Islet of Langerhans (tissue), 1 donor: ENCODE results near the gene NLRP14.

Experiments used
- FAIRE-seq: peaks from one replicate; lab custom pipeline; 2011; peaks lifted over from hg19 to GRCh38; lab: Jason Lieb, UNC

Gene NLRP14

DNA sequence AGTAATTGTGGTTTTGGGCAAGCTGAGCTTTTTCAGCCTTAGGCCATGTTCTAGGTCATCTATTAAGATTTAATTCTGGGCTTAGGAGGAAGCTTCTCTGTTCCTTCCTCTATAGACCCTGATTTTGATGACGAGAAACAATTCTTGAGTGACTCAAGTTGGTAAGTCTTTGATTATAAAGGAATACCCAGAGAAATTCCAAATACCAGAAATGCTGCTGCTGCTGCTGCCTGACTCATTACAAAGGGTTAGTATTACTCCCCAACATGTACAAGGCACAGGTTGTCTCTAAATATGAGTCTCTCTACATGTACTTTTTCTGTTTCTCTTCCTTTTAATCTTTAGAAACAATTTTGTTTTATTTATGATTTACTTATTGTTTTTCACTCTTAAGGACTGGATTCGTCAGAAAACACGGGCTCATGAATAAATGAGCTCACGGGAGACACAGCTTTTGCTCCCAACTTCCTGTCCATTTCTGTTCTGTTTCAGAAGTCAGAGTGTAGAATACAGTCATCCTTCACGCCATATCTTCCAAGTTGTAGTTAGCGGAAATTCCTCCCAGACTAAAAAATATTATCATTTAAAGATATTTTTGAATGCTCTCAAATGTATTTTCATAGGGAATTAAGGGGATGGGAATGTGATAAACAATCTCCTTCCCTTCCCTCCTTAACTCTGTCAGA is 36.7 kb downstream of the NLRP14 start:
- FAIRE-seq, result no peak

GRCh38 chr11:7057641-7058040 is 37.4 kb downstream of the NLRP14 start:
- FAIRE-seq, result no peak

DNA sequence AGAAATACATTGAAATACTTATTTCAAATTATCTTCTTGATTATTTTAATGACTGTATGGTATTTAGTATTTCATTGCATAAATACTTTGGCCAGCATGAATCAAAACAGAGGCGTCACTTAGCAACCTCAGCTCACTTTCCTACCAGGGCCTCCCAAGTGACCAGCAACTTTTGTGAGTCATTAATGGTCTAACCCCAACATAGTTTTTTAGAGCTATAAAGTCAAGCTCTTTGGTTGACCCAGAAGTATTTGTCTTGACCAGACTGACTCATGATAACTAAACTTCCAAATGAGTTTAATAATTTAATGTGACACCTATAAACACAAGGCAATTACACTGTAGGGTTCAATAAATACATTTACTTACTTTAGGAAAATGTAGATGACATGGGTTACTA is 40.6 kb downstream of the NLRP14 start:
- FAIRE-seq, result no peak

DNA sequence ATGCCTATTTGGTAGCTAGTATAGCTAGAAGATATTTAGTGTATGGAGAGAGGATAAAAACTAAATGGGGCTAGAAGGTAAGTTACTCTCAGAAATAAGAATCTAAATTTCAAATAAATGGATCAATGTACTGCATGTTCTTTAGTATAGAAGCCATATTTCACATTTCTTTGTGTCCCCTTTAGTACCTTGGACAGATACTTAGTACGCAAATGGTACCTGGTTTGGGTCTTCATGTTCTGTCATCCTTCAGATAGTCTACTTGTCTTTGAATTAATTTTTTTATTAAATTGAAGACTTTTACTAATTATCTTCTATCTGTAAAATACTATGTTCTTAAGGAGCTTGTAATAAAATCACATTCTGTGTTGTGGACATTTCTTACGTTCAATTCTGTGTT is 42.3 kb downstream of the NLRP14 start:
- FAIRE-seq, result no peak

GRCh38 chr11:7072401-7073028 is 52.2 kb downstream of the NLRP14 start:
- FAIRE-seq, result no peak

GRCh38 chr11:7077101-7077500 is 56.8 kb downstream of the NLRP14 start:
- no peak for FAIRE-seq

DNA sequence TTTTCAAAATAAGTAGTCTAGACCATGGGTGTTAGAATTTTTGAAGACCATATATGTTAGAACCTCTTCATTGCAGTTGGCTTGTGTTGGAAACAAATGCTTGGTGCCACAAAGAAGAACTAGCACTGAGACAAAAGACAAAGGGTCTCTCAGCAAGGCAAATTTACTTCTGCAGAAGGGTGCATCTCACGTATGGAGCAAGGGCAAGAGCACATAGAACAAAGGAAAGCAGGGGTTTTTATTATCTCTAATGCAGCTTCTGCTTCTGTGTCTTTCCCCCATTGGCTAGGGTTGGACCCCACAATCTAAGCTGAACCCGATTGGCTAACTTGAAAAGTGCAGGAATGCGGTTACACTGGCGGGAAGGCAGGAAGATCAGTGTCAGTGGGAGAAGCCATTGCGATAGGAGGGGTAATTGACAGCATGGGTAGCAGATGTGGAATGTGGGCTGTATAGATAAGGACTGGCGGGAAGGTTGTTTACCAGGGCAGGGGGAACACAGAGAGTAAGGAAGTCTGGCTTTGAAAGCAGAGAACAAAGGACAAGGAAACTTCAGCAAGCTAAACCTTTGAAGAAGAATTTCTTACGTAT is 59.4 kb downstream of the NLRP14 start:
- FAIRE-seq, result no peak

DNA sequence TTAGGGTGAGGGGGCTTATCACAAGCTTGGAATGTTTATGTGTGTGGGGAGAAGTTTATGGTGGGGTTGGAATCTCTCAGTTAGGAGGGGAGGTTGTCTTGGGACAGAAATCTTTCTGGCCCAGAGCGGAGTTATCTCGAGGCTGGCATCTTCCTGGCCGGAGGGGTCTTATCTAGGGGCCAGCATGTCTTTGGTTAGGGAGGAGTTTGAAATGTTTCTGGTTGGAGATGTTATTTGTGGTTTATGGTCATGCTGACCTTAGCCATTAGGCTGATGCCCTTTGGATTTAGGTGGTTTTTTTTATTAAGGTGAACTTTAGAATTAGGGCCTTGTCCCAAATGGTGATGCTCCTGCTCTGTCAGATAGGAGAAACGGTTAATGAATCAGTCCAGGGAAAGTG is 60.6 kb downstream of the NLRP14 start:
- FAIRE-seq, result no peak

- FAIRE-seq, result no peak
Measured at GRCh38 chr11:7081441-7081840, 61.2 kb downstream of the NLRP14 start.

DNA sequence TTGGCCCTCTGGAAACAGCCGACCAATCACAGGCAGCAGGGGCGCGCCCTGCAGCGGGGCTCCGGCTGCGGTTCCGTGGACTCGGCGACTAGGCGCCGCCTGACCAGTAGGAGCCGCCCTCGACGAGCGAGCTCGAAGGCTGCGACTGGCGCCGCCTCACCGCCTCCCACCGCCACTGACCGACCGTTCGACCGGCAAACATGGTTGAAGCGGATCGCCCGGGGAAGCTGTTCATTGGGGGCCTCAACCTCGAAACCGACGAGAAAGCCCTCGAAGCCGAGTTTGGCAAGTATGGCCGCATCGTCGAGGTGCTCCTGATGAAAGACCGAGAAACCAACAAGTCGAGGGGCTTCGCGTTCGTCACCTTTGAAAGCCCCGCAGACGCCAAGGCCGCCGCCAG is 68.6 kb downstream of the NLRP14 start, which contains the start of gene RBMXL2:
Gene RBMXL2 (plus strand): TSS at position 78 of the 400 bp plus-strand sequence. CDS start 123 bp downstream, at position 201.
- no peak for FAIRE-seq

DNA sequence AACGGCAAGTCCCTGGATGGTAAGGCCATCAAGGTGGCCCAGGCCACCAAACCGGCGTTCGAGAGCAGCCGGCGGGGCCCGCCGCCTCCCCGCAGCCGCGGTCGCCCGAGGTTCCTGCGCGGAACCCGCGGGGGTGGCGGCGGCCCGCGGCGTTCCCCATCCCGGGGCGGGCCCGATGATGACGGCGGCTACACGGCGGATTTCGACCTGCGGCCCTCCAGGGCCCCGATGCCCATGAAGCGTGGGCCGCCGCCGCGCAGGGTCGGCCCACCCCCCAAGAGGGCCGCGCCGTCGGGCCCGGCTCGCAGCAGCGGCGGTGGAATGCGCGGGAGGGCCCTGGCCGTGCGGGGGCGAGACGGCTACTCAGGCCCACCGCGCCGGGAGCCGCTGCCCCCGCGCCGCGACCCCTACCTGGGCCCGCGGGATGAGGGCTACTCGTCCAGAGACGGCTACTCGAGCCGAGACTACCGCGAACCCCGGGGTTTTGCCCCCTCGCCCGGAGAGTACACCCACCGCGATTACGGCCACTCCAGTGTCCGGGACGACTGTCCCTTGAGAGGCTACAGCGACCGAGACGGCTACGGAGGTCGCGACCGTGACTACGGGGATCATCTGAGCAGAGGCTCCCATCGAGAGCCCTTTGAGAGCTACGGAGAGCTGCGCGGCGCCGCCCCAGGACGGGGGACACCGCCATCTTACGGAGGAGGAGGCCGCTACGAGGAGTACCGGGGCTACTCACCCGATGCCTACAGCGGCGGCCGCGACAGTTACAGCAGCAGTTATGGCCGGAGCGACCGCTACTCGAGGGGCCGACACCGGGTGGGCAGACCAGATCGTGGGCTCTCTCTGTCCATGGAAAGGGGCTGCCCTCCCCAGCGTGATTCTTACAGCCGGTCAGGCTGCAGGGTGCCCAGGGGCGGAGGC is 69.3 kb downstream of the NLRP14 start:
- FAIRE-seq, result no peak

- FAIRE-seq, result peak; percentile 99
Measured at GRCh38 chr11:7098235-7098832, 78.1 kb downstream of the NLRP14 start.

DNA sequence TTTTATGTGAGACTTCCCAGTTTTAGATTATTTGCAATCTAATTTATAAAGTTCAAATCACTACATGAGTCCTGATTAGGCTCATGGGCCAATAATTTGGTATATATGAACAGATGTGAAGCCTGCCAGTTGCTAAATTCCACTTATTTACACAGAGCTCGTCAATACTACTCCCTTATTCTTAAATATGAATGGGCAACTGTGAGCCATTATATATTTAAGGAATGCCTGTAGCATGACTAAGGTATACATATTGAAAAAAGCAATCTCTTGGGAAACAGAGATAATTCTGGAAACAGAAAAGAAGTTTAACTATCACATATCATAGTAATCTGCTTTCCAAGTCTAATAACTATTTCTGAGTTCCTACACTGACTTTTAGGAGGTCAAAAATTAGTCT is 95.5 kb downstream of the NLRP14 start:
- FAIRE-seq, result no peak

DNA sequence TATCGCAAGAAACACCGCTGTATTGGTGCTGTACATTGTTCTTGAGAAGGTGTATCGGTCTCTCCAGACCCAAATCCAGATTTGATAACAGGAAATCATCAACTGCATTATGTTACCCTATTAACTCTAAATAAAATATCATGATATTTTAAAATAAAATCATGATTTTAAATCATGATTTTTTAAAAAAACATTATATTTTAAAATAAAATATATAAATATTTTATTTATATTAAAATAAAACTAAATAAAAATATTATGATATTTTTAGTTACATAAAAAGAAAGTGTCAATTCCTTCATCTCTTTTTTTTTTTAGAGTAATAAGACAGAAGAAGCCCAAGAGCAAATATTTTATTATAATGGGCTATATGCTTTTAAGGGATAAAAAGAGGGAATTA is 96.1 kb downstream of the NLRP14 start:
- no peak for FAIRE-seq
